Gastroesophageal sphincter (tissue), 3 donors: ENCODE measurements around the gene C20orf141.

Experiments used
- POLR2A ChIP-seq, 2 donors: fragments of 450-650 bp; IDR thresholded peaks; one replicate each; pipeline ENCODE4 v1.6.1; 2017; ENCODE audit warnings: antibody characterized with exemption in 2 of 2, mild to moderate bottlenecking in 2 of 2, moderate library complexity in 1 of 2
- TF ChIP-seq, protein P1 (sequence below), 4 experiments: fragments of 200-600 bp in 2 of 4; fragments of 450-650 bp in 2 of 4; sonication (generic) in 1 of 4; IDR thresholded peaks; one replicate each; pipeline ENCODE4 v1.5.1; 2017 to 2019; ENCODE audit warnings: antibody characterized with exemption in 4 of 4, mild to moderate bottlenecking in 2 of 4, moderate library complexity in 2 of 4

DNA sequence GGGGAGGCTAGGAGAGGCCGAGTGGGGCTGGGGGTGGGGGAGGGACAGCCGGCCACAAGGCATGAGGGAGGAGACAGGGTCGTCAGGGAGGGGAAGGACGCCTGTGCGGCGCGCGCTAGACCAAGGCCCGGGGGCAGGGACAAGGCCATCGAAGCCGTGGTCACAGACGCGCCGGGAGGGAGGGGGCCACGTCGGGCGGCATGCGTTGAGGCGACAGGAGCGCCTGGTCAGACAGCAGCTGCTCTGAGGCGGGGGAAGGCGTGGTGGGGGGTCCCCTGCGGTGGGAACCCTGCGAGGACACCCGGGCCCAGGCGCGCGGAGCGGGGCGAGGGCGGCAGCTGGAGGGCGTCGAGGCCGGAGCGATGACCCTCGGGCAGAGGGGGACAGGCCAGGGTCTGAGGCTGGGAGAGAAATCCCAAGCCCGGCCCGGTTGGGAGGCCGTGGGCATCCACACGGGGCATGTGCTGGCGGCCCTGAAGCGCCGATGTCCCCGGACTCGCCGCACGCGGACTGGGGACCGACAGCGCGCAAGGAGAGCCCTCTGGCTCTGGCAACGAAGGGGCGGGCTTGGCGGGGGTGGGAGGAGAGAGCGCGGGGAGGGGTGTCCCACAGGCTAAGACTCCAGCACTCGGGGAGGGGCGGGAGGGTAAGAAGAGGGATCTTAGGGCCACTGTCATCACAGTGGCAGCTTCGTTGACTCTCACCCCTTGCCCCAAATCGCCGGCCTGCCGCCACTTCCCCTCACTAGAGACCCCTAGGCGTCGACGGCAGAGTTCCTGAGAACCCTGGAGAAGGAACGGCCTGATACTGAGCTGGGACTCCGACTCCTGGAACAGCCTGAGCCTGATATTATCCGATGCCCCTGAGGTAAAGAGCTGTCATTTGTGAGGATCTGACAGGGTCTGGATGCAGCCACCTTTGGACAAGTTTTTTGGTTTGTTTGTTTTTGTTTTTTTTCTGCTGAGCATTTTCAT lies 6.4 kb downstream of the C20orf141 start:
- TF ChIP-seq, protein P1, sequence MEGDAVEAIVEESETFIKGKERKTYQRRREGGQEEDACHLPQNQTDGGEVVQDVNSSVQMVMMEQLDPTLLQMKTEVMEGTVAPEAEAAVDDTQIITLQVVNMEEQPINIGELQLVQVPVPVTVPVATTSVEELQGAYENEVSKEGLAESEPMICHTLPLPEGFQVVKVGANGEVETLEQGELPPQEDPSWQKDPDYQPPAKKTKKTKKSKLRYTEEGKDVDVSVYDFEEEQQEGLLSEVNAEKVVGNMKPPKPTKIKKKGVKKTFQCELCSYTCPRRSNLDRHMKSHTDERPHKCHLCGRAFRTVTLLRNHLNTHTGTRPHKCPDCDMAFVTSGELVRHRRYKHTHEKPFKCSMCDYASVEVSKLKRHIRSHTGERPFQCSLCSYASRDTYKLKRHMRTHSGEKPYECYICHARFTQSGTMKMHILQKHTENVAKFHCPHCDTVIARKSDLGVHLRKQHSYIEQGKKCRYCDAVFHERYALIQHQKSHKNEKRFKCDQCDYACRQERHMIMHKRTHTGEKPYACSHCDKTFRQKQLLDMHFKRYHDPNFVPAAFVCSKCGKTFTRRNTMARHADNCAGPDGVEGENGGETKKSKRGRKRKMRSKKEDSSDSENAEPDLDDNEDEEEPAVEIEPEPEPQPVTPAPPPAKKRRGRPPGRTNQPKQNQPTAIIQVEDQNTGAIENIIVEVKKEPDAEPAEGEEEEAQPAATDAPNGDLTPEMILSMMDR (IDR thresholded peaks at IDR 0.05): no peak
- no peak for TF ChIP-seq POLR2A (IDR thresholded peaks at IDR 0.05)
